GM19463 (cell line): ENCODE measurements around the gene S100A9.
"Not testable (repeated sequence)": the region's sequence is repeated elsewhere in the genome, so short reads cannot be mapped to it uniquely, and the experiment has no call there.

ENCODE experiments used
- ATAC-seq: cut with Tn5 transposase; IDR thresholded peaks from one replicate; pipeline ENCODE4 v1.9.1; 2021; ENCODE audit warnings: mild to moderate bottlenecking, moderate library complexity; ENCODE audit not compliant: unreplicated experiment

The S100A9 gene

GRCh38 chr1:153403421-153404085 is 45.9 kb downstream of the S100A9 start:
- ATAC-seq, result no peak

DNA sequence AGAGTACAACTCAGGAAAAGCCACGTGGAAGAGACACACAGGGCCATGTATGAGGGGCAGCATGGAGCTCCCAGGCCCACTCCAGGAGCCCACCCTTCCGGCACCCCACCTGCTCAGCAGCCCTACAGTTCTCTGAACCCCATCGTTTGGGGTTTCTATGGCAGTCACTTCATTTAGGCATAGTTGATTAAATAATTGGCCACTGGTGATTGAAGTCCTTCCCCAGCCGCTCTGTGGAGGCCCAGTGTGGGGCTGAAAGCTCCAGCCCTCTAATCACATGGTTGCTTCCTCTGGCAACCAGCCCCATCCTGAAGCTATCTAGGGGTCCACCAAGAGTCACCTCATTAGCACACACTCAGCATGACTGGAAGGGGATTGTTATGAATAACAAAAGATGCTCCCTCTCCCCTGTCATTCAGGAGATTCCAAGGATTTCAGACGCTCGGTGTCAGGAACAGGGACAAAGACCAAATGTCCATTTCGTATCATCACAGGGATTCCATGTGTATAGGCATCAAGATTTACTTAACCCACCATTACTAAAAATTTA is 46.5 kb downstream of the S100A9 start:
- ATAC-seq, result no peak

DNA sequence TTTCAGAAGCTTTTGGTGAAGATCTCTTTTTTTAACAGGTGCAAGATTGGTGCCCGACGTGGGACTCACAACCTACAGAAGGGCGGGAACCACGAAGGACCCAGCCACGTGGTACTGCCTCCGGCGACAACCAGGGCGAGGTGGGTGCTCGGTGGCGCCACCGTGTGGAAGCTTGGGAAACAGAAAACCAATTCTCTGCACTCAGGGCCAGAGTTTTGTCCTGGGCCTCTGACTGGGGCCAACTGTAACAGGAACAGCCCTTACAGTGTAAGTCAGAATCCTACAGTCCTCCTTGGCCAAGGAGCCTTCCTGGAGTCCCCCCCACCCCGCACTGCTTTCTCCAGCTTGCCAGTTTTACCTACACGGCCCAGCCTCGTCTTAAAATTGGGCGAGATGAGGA is 47.1 kb downstream of the S100A9 start:
- ATAC-seq, result no peak

DNA sequence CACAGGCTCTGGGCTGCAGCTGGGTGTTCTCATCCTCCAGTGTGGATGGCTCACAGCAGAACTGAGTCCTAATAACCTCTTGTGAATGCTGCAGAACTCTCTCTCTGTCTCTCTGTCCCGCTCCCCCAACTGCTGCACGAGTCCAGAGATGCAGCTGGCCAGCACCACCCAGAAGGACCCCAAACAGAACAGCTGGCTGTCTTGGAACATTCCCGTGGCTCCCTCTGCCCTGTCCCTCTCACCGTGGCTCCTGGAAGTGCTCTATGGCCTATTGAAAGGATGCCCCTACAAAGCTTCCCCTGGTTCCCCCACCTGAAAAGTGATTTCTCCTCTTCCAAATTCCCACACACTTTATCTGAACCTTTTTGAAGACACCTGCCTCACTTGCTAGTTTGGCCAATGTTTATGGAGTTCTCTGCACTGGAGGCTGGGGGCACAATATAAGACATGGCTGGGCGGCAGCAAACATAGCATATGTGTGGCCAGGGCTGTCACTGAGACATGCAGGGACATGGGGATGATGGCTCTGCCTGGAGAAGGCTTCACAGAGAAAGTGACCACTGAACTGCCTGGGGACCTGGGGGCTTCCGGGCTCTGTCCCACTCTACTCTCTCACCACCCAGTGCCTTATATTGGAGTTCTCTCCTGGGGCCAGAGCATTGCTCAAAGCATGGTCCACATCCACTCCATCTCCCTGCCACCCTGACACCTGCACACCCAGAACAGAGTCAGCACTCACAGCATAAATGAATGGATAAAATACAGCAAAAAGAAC is 48.4 kb downstream of the S100A9 start:
- ATAC-seq, result not testable (repeated sequence)

GRCh38 chr1:153407274-153407673 is 49.6 kb downstream of the S100A9 start:
- ATAC-seq, result not testable (repeated sequence)
